Activated naive CD8-positive, alpha-beta T cell treated with anti-CD3 and anti-CD28 coated beads for 36 hours (primary cell): ENCODE measurements around the gene CEP85L. TPM values are rescaled to one million over a fixed set of nuclear protein-coding genes. Genes with fewer than 3 reads are reported as not detected.

Source experiments
- DNase-seq: peaks from one replicate; pipeline ENCODE4 v3.0.0; 2021
- H3K27ac Mint-ChIP-seq: one replicate; pipeline ENCODE4 v1.8.0; 2022; ENCODE audit warnings: mild to moderate bottlenecking, moderate library complexity, mixed read lengths
- H3K27me3 Mint-ChIP-seq: one replicate; pipeline ENCODE4 v1.8.0; 2022; ENCODE audit warnings: mild to moderate bottlenecking, mixed read lengths
- H3K36me3 Mint-ChIP-seq: one replicate; pipeline ENCODE4 v1.8.0; 2021; ENCODE audit warnings: mild to moderate bottlenecking, mixed read lengths
- H3K4me1 Mint-ChIP-seq: one replicate; pipeline ENCODE4 v1.8.0; 2021; ENCODE audit warnings: mixed read lengths
- H3K4me3 Mint-ChIP-seq: one replicate; pipeline ENCODE4 v1.8.0; 2022; ENCODE audit warnings: mild to moderate bottlenecking, moderate library complexity, mixed read lengths
- H3K9me3 Mint-ChIP-seq: one replicate; pipeline ENCODE4 v1.8.0; 2022; ENCODE audit warnings: mixed read lengths
- total RNA-seq, 2 experiments: library from RNA; stranded (reverse); gene quantifications; one replicate each; pipeline ENCODE4 v1.2.3, GENCODE V29; 2021

Gene CEP85L
- total RNA-seq, 2 experiments from 2014 or later: 34.7 to 41.9 TPM

DNA sequence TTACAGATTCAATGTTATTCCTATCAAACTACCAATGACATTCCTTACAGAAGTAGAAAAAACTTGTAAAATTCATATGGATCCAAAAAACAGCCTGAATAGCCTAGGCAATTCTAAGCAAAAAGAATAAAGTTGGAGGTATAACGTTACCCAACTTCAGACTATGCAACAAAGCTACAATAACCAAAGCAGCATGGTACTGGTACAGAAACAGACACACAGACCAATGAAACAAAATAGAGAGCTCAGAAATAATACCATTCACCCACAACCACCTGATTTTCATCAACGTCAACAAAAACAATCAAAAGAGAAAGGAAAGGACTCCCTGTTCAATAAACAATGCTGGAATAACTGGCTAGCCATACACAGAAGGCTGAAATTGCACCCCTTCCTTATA, 120.4 kb downstream of the CEP85L start:
- no peak for DNase-seq
- peaks cover 20% of the 10 kb centered on the region for H3K4me1 Mint-ChIP-seq
- no peak overlapping the region for H3K4me3 Mint-ChIP-seq
- H3K9me3 Mint-ChIP-seq: peaks cover 15% of the 10 kb centered on the region
- no peak overlapping the region for H3K27ac Mint-ChIP-seq
- no peaks in the 10 kb centered on the region for H3K27me3 Mint-ChIP-seq
- peaks cover 39% of the 10 kb centered on the region for H3K36me3 Mint-ChIP-seq

DNA sequence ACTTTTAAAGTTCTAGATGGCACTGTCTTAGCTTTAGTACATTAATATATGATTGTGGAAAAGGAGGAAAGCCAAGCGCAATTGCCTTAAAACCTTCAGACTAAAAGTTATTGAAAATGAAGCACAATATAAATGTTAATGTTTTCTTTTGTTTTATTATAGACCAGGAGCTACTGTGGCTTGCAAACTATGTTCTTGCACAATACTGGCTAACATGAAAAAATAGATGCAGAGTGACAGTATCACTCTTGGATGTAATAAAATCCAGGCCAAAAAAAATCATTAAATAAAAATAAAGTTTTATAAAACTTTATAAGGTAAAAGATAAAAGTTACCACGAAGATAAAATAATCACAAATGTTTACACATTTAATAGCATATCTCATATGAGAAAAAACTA, 121.6 kb downstream of the CEP85L start:
- H3K4me1 Mint-ChIP-seq: peaks cover 16% of the 10 kb centered on the region
- H3K4me3 Mint-ChIP-seq: no peak overlapping the region
- H3K9me3 Mint-ChIP-seq: peaks cover 12% of the 10 kb centered on the region
- peaks cover 36% of the 10 kb centered on the region for H3K36me3 Mint-ChIP-seq
- no peaks in the 10 kb centered on the region for H3K27me3 Mint-ChIP-seq
- no peak overlapping the region for H3K27ac Mint-ChIP-seq
- DNase-seq: no peak

DNA sequence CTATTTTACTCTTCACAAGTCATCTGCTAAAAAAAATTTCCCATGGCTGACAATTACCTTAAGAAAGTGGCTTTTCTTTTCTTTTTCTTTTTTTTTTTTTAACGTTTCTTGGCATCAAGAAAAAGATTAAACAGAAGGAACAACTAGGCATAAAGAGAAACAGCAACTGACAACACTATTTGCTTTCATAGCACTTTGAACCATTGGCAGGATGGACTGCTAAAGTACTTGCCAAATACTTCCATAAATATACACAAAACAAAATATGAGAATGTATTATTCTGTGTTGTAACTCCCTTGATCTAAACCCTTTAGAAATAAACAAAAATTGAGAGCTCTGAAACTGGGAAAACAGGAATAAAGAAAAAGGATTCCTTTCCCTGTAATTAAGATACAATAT, 123.3 kb downstream of the CEP85L start:
- no peak overlapping the region for H3K27ac Mint-ChIP-seq
- H3K36me3 Mint-ChIP-seq: peaks cover 39% of the 10 kb centered on the region
- peaks cover 18% of the 10 kb centered on the region for H3K4me1 Mint-ChIP-seq
- H3K9me3 Mint-ChIP-seq: peaks cover 10% of the 10 kb centered on the region
- no peak for DNase-seq
- no peaks in the 10 kb centered on the region for H3K27me3 Mint-ChIP-seq
- H3K4me3 Mint-ChIP-seq: no peak overlapping the region

DNA sequence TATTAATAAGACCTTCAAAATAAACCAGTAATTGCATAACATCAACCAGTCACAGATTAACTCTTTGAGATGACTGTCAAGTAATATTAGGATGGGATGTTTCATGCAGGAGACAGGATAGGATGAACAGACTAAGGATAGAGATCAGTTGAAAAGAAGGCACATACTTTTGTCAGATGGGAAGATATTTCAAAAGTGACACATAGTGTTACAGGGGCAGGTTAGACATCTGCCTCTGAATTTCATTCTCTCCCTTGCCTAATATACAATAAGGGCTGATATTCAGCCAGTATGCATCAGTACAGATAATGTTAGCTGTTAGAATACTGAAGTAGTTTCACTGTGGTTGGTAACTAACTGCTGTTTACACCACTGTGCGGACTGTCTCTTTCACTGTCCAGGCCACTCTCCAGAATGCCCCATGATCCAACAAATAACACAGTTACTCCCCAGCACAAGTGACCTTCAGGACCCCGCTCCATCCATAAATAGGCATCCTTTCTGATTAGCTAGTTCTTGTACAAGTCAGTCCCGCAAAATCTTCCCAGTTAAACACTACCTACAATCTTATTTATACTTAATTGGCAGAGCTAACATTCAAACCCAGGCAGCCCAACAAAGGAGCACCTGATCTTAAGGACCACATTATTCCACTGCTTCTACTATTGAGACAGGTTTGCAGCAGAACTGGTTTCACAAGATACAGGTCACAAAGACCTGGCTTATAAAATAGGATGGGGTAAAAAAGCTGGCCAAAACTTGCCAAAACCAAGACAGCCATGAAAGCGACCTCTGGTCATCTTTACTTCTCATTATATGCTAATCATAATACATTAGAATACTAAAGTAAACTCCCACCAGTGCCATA, 125.2 kb downstream of the CEP85L start:
- no peak overlapping the region for H3K4me3 Mint-ChIP-seq
- no peak overlapping the region for H3K27ac Mint-ChIP-seq
- no peaks in the 10 kb centered on the region for H3K27me3 Mint-ChIP-seq
- peaks cover 5% of the 10 kb centered on the region for H3K9me3 Mint-ChIP-seq
- peaks cover 18% of the 10 kb centered on the region for H3K4me1 Mint-ChIP-seq
- peaks cover 35% of the 10 kb centered on the region for H3K36me3 Mint-ChIP-seq
- DNase-seq: no peak

DNA sequence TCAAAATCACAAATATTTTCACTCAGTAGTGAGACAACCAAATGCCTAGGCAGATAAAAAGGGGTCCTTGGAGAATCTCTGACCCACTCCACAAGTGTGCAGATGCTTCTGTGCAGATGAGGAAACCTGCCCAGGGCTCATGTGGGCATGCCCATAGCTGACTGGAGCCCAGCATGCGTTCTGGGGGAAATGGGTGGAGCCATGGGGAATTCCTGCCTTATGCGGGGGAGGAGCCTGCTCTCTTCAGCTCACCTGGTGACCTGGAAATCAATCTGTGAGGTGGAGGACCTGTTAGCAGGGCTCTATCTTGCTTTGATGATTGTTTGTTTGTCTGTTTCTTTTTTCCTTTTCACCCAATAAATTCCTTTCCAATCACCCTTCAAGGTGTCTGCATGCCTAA, 126.7 kb downstream of the CEP85L start:
- Mint-ChIP-seq H3K4me3 (no peak overlapping the region), H3K4me1 (peaks cover 19% of the 10 kb centered on the region), H3K9me3 (no peaks in the 10 kb centered on the region), H3K27me3 (no peaks in the 10 kb centered on the region), H3K27ac (no peak overlapping the region), H3K36me3 (peaks cover 32% of the 10 kb centered on the region)
- no peak for DNase-seq

DNA sequence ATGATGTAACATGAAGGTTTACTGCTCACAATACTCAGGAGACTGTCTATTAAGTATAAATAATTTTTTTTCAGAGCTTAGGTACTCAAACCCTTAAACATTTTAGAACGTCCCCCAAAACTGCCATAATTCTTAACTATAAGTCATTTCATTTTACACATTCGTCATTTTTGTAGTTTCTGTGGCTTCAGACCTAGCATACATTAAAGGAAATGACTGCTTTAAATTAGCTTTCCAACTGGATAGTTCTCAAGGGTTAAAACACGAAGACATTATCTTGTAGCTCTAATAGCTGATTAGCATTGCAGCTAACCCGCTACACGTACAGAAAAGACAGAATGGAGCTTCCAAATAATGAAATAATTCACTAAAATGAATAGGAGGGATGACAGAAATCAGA, 128.2 kb downstream of the CEP85L start:
- Mint-ChIP-seq H3K36me3 (peaks cover 44% of the 10 kb centered on the region), H3K9me3 (peaks cover 6% of the 10 kb centered on the region), H3K27me3 (no peaks in the 10 kb centered on the region), H3K4me1 (peaks cover 19% of the 10 kb centered on the region), H3K4me3 (no peak overlapping the region), H3K27ac (no peak overlapping the region)
- no peak for DNase-seq

DNA sequence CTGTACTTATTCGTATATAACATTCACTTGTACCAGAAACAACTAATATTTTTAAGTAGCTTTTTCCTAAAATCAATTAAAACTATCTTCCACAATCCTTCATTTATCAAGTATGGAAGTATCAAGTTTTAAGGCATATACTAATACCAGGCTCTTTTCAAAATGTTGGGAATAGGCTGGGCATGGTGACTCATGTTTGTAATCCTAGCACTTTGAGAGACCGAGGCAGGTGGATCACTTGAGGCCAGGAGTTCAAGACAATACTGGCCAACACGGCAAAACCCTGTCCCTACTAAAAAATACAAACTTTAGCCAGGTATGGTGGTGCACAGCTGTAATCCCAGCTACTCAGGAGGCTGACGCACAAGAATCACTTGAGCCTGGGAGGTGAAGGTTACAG, 129.0 kb downstream of the CEP85L start:
- H3K36me3 Mint-ChIP-seq: peaks cover 52% of the 10 kb centered on the region
- H3K4me1 Mint-ChIP-seq: peaks cover 16% of the 10 kb centered on the region
- no peak overlapping the region for H3K27ac Mint-ChIP-seq
- no peak overlapping the region for H3K4me3 Mint-ChIP-seq
- DNase-seq: no peak
- peaks cover 8% of the 10 kb centered on the region for H3K9me3 Mint-ChIP-seq
- H3K27me3 Mint-ChIP-seq: no peaks in the 10 kb centered on the region

DNA sequence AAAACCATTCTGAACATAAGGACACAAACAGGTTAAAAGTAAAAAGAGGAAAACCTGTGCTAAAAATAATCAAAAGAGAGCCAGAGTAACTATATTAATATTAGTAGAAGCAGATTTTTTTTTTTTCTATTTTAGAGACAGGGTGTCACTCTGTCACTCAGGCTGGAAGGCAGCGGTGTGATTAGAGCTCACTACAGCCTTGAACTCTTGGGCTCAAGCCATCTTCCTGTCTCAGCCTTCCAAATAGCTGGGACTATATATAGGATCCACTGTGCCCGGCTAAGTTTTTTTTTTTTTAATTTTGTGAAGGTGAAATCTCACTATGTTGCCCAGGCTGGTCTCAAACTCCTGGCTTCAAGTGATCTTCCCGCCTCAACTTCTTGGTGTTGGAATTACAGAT, 136.7 kb downstream of the CEP85L start:
- Mint-ChIP-seq H3K27ac (no peak overlapping the region), H3K36me3 (peaks cover 38% of the 10 kb centered on the region), H3K27me3 (no peaks in the 10 kb centered on the region), H3K9me3 (peaks cover 14% of the 10 kb centered on the region), H3K4me3 (no peak overlapping the region), H3K4me1 (peaks cover 18% of the 10 kb centered on the region)
- no peak for DNase-seq

DNA sequence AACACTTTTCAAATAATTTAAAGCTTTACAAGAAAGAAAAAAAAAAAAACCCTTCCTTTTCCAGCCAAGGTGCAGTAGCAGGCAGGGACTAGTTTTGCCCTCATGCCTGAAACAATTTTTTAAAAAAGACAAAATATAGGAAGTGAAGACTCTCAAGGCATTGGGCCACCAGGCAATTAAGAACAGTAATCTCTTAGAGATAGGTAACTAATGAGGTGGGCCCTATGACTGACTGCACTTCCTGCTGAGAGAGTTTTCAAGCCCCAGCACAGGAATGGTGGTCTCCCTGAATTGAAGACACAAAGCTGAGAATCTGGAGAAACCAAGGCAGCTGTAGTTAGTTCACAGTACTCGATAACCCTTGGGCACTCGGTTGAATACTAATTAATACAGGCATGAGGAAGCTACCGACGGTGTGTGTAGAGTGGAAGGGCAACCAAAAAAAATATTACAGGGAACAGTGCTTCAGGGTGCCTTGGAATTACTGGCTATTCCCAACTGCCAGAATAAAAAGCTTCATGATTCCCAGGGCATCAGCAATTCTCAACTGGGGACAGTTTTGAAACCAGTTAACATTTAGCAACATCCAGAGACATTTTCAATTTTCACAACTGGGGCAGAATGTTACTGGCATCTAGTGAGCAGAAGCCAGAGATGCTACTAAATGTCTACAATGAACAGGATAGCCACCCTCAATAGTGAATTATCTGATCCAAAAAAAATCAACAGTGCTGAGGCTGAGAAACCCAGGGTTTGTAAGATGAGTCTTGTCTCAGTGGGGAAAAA, 139.3 kb downstream of the CEP85L start:
- peaks cover 27% of the 10 kb centered on the region for H3K4me1 Mint-ChIP-seq
- H3K9me3 Mint-ChIP-seq: peaks cover 3% of the 10 kb centered on the region
- H3K4me3 Mint-ChIP-seq: no peak overlapping the region
- DNase-seq: no peak
- peak overlapping the region; percentile 20 for H3K27ac Mint-ChIP-seq
- peaks cover 13% of the 10 kb centered on the region for H3K36me3 Mint-ChIP-seq
- no peaks in the 10 kb centered on the region for H3K27me3 Mint-ChIP-seq

DNA sequence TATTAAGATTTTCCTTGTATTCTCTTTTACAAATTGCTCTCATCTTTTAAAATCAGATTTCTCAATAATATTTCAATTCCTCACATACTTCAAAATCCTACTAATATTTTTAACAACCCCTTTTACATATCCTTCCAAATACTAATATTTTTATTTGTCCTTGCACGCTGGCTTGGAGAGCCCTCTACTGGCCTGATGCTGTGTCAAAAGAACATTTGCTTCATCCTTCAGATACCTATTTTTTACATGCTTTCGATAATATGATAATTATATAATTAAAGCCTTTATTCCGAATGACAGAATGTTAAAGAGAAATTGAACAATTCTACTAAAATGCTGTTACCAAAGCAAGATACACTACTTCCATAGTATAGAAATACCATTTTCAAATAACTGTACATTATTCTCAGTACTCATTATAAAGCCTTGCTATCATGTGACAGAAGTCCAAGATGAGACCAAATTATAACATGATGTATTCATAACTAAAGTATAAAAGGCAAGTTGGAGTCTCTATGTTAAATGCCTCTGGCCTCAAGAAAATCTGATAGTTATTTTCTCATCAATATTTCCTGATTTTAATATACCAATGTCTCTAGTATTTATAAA, 142.3 kb downstream of the CEP85L start:
- H3K4me1 Mint-ChIP-seq: peaks cover 23% of the 10 kb centered on the region
- no peaks in the 10 kb centered on the region for H3K27me3 Mint-ChIP-seq
- H3K36me3 Mint-ChIP-seq: peaks cover 18% of the 10 kb centered on the region
- no peak overlapping the region for H3K4me3 Mint-ChIP-seq
- DNase-seq: no peak
- H3K27ac Mint-ChIP-seq: no peak overlapping the region
- H3K9me3 Mint-ChIP-seq: no peaks in the 10 kb centered on the region

DNA sequence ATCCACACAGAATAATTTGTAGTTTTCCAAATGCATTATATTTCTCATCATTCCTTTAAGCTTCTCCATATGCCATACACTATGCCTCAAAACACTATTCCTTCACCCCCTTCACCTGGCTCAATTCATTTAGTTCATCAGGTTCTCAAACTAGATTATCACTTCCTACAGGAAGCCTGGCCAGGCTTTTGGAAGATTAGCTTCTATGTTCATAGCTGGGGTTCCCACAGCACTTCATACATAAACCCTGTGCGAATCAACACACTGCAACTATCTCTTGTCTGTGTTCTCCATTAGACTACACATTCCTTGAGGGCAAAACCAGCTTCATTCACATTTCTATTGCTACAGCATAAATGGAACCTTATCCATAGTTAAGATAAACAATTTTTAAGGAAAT, 143.8 kb downstream of the CEP85L start:
- Mint-ChIP-seq H3K9me3 (peaks cover under 1% of the 10 kb centered on the region), H3K27ac (no peak overlapping the region)
- DNase-seq: no peak

DNA sequence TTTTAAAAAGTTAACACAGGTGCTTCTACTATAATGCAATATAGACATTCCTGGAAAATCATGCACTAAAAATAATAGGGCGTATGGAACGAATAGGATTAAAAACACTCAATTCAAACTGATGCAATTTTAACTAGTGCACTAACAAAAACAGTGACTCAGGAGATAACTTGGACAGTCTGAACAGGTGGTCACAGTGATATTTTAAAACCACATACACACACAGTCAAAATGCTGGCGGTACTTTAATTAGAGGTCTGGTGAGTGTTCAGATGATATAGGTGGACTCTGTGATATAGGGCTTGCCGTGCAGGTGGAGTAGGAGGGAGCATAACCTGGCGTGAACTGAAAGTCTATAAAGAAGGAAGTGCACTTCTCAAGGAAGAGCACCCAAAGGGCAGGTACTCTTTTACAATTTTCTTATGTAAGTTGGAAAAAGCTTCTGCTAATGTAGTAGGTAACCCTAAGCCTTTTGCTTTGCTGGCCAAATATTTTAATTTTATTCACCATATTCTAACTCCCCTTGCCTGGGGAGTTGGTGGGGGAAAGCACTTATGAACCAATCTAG, 145.2 kb downstream of the CEP85L start:
- no peak for DNase-seq
- Mint-ChIP-seq H3K9me3 (peaks cover 9% of the 10 kb centered on the region), H3K27me3 (no peaks in the 10 kb centered on the region), H3K27ac (peak overlapping the region; percentile 44), H3K4me1 (peaks cover 15% of the 10 kb centered on the region), H3K36me3 (peaks cover 38% of the 10 kb centered on the region), H3K4me3 (no peak overlapping the region)

More for the DNA sequence above, 143.8 kb downstream of the CEP85L start:
- Mint-ChIP-seq H3K4me1 (peaks cover 17% of the 10 kb centered on the region), H3K36me3 (peaks cover 26% of the 10 kb centered on the region), H3K27me3 (no peaks in the 10 kb centered on the region), H3K4me3 (no peak overlapping the region)

DNA sequence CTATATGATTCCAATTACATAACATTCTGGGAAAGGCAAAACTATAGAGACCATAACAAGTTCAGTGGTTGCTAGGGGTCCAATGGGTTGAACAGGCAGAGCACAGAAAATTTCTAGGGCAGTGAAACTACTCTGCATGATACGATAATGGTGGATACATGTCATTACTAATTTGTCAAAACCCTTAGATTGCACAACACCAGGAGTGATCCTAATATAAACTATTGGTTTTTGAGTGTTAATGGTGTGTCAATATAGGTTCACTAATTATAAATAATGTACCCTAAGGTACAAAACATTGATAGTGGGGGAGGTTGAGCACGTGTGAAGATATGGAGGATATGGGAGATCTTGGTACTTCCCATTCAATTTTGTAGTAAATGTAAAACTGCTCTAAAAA, 145.7 kb downstream of the CEP85L start:
- Mint-ChIP-seq H3K27ac (no peak overlapping the region), H3K4me3 (no peak overlapping the region), H3K27me3 (no peaks in the 10 kb centered on the region), H3K9me3 (peaks cover 13% of the 10 kb centered on the region), H3K36me3 (peaks cover 43% of the 10 kb centered on the region), H3K4me1 (peaks cover 15% of the 10 kb centered on the region)
- no peak for DNase-seq

DNA sequence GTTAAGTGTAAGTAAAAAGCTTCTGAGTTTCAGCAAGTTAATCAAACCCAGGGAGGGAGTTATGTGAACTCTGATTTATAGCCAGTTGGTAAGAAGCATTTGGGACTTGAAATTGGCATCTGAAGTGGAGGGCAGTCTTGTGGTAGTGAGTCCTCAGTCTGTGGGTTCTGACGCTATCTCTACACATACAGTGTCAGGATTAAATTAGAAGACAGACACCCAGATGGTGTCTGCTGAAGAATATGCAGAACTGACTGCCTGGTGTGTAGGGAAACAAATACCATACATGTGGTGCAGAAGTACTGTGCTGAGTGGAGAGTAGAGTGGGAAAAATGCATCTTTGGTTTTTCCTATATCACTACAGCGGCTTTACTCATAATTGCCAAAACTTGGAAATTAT, 146.8 kb downstream of the CEP85L start:
- H3K27me3 Mint-ChIP-seq: no peaks in the 10 kb centered on the region
- DNase-seq: no peak
- no peak overlapping the region for H3K27ac Mint-ChIP-seq
- H3K4me1 Mint-ChIP-seq: peaks cover 16% of the 10 kb centered on the region
- H3K36me3 Mint-ChIP-seq: peaks cover 52% of the 10 kb centered on the region
- H3K9me3 Mint-ChIP-seq: peaks cover 14% of the 10 kb centered on the region
- no peak overlapping the region for H3K4me3 Mint-ChIP-seq

DNA sequence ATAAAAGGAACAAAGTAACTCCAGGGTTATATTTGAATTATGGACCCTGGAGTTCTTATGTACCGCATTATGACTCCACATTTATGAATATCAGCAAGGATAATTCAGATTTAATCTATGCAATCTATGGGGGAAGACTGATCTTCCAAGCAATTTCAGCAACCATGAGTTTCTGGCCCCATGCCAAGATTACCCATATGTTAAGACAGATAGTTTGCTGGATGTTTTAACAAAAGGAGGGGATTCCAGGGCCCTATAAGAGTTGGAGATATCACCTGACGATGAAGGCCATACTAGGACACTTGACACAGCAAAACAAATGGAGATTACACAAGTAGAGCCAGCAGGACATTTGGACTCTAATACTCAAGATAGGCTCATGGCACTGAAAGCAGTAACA, 149.2 kb downstream of the CEP85L start:
- Mint-ChIP-seq H3K9me3 (peaks cover 14% of the 10 kb centered on the region), H3K36me3 (peaks cover 54% of the 10 kb centered on the region), H3K27ac (no peak overlapping the region)

More for the DNA sequence above, 149.2 kb downstream of the CEP85L start:
- peaks cover 12% of the 10 kb centered on the region for H3K4me1 Mint-ChIP-seq
- DNase-seq: no peak
- no peak overlapping the region for H3K4me3 Mint-ChIP-seq
- H3K27me3 Mint-ChIP-seq: no peaks in the 10 kb centered on the region
